Muscle of leg (tissue), 11 donors: ENCODE measurements around the gene KRTAP5-8. TPM values are rescaled to one million over a fixed set of nuclear protein-coding genes. Genes with fewer than 3 reads are reported as not detected.
"Not testable (repeated sequence)": the region's sequence is repeated elsewhere in the genome, so short reads cannot be mapped to it uniquely, and the experiment has no call there.

Experiments used
- DNase-seq: peaks from one replicate; pipeline ENCODE4 v3.0.0; 2013
- H3K27ac ChIP-seq: one replicate; pipeline ENCODE4 v1.5.1; 2013; ENCODE audit warnings: mild to moderate bottlenecking, low read length, control low read depth
- H3K27me3 ChIP-seq: one replicate; pipeline ENCODE4 v1.6.1; 2013; ENCODE audit warnings: low read length; ENCODE audit not compliant: control insufficient read depth, insufficient read depth
- H3K36me3 ChIP-seq: one replicate; pipeline ENCODE4 v1.6.1; 2013; ENCODE audit warnings: low read length; ENCODE audit not compliant: control insufficient read depth, insufficient read depth
- H3K4me1 ChIP-seq: one replicate; pipeline ENCODE4 v1.6.1; 2013; ENCODE audit warnings: low read length; ENCODE audit not compliant: control insufficient read depth, insufficient read depth
- H3K4me3 ChIP-seq: one replicate; pipeline ENCODE4 v1.5.1; 2013; ENCODE audit warnings: low read length, control low read depth
- H3K9me3 ChIP-seq: replicated peaks from 2 replicates; pipeline ENCODE4 v1.6.1; 2013; ENCODE audit warnings: low read depth, low read length; ENCODE audit not compliant: control insufficient read depth
- WGBS: methylation state at CpG from one replicate; pipeline ENCODE4 v1.1.5; 2013; ENCODE audit warnings: missing lambda C conversion rate; ENCODE audit not compliant: insufficient coverage; 5-methylcytosine and 5-hydroxymethylcytosine counted together
- polyA plus RNA-seq, 8 donors: library from polyadenylated mRNA; unstranded; fragments of 120-200 nt; gene quantifications; one replicate each; pipeline versions ENCODE4 v1.2.1 to v1.2.3, GENCODE V29; 2013; ENCODE audit warnings: inconsistent platforms in 1 of 8, low replicate concordance in 1 of 8; ENCODE audit not compliant: insufficient read length in 8 of 8, insufficient read depth in 1 of 8
- total RNA-seq: library from RNA; stranded (reverse); fragments of 120-200 nt; gene quantifications from one replicate; pipeline ENCODE4 v1.2.4, GENCODE V29; 2013

KRTAP5-8 gene
- total and polyA plus RNA-seq, 9 donors: 0.12 TPM; not detected in 8

- H3K4me1 ChIP-seq: no peaks in the 10 kb centered on the region
Observed at GRCh38 chr11:71532036-71532610, 5.7 kb upstream of the KRTAP5-8 start.

GRCh38 chr11:71534711-71535608 is 2.9 kb upstream of the KRTAP5-8 start:
- H3K4me1 ChIP-seq, DNase-seq, H3K27me3 ChIP-seq, H3K27ac ChIP-seq, H3K36me3 ChIP-seq, H3K4me3 ChIP-seq, H3K9me3 ChIP-seq: not testable (repeated sequence)
- WGBS: 59% methylated on average over 6 of the region's 17 CpGs

More at GRCh38 chr11:71532036-71532610, 5.7 kb upstream of the KRTAP5-8 start:
- Histone ChIP-seq H3K27ac (no peak overlapping the region), H3K9me3 (no peaks in the 10 kb centered on the region), H3K4me3 (no peak overlapping the region), H3K27me3 (no peaks in the 10 kb centered on the region), H3K36me3 (no peaks in the 10 kb centered on the region)
- 82% methylated on average over 9 of the region's 10 CpGs for WGBS
- no peak for DNase-seq

GRCh38 chr11:71535825-71536224 is 2.0 kb upstream of the KRTAP5-8 start:
- H3K4me3 ChIP-seq: no peak overlapping the region
- no peaks in the 10 kb centered on the region for H3K4me1 ChIP-seq
- H3K9me3 ChIP-seq: no peaks in the 10 kb centered on the region
- H3K27ac ChIP-seq: no peak overlapping the region
- DNase-seq: no peak
- WGBS: 94% methylated on average over 3 of the region's 9 CpGs
- H3K36me3 ChIP-seq: no peaks in the 10 kb centered on the region
- no peaks in the 10 kb centered on the region for H3K27me3 ChIP-seq

GRCh38 chr11:71537537-71537936 is 288 bp upstream of the KRTAP5-8 start:
- H3K36me3 ChIP-seq: no peaks in the 10 kb centered on the region
- H3K27ac ChIP-seq: no peak overlapping the region
- no peaks in the 10 kb centered on the region for H3K27me3 ChIP-seq
- H3K4me3 ChIP-seq: no peak overlapping the region
- WGBS: 86% methylated on average over 5 of the region's 9 CpGs
- no peaks in the 10 kb centered on the region for H3K9me3 ChIP-seq
- DNase-seq: no peak
- H3K4me1 ChIP-seq: no peaks in the 10 kb centered on the region

- Histone ChIP-seq H3K4me3 (no peak overlapping the region), H3K4me1 (no peaks in the 10 kb centered on the region), H3K27me3 (no peaks in the 10 kb centered on the region), H3K36me3 (no peaks in the 10 kb centered on the region), H3K27ac (no peak overlapping the region), H3K9me3 (no peaks in the 10 kb centered on the region)
- DNase-seq: no peak
- WGBS: 40% methylated on average over 3 of the region's 4 CpGs
Observed at GRCh38 chr11:71538666-71538990, 803 bp downstream of the KRTAP5-8 start.

- no peaks in the 10 kb centered on the region for H3K9me3 ChIP-seq
- H3K36me3 ChIP-seq: no peaks in the 10 kb centered on the region
- 83% methylated on average over 6 of the region's 11 CpGs for WGBS
- DNase-seq: no peak
- no peak overlapping the region for H3K27ac ChIP-seq
- H3K4me1 ChIP-seq: no peaks in the 10 kb centered on the region
- no peaks in the 10 kb centered on the region for H3K27me3 ChIP-seq
- H3K4me3 ChIP-seq: no peak overlapping the region
Observed at GRCh38 chr11:71539017-71539416, 1.2 kb downstream of the KRTAP5-8 start.

GRCh38 chr11:71539971-71540370 is 2.1 kb downstream of the KRTAP5-8 start:
- not testable (repeated sequence) for H3K4me1 ChIP-seq, H3K36me3 ChIP-seq, DNase-seq, H3K4me3 ChIP-seq, H3K9me3 ChIP-seq, H3K27me3 ChIP-seq, H3K27ac ChIP-seq
- 95% methylated on average over 8 of the region's 11 CpGs for WGBS

- not testable (repeated sequence) for H3K27me3 ChIP-seq, H3K4me1 ChIP-seq, H3K27ac ChIP-seq, H3K9me3 ChIP-seq, H3K36me3 ChIP-seq, DNase-seq, H3K4me3 ChIP-seq
- whole genome bisulfite sequencing: 90% methylated on average over 6 of the region's 9 CpGs
Observed at GRCh38 chr11:71540521-71541304, 2.9 kb downstream of the KRTAP5-8 start.

- WGBS: 83% methylated on average over 2 of the region's 7 CpGs
- H3K36me3 ChIP-seq: no peaks in the 10 kb centered on the region
- no peaks in the 10 kb centered on the region for H3K4me1 ChIP-seq
- H3K4me3 ChIP-seq: no peak overlapping the region
- no peak overlapping the region for H3K27ac ChIP-seq
- no peak for DNase-seq
- H3K9me3 ChIP-seq: peaks cover 4% of the 10 kb centered on the region
- H3K27me3 ChIP-seq: peaks cover 4% of the 10 kb centered on the region
Observed at GRCh38 chr11:71542382-71542781, 4.6 kb downstream of the KRTAP5-8 start.
